LNCaP clone FGC (cell line): ENCODE results near the gene CHI3L1.

Source experiments
- DNase-seq: peaks from one replicate; pipeline ENCODE4 v3.0.0-alpha.2; 2011; ENCODE audit warnings: low read depth
- H3K4me3 ChIP-seq: 2 replicates; pipeline ENCODE4 v1.5.1; 2011; ENCODE audit warnings: mild to moderate bottlenecking, low read depth, low read length, control low read depth
- CTCF ChIP-seq: IDR thresholded peaks from 2 replicates; pipeline ENCODE4 v1.5.1; 2012; ENCODE audit warnings: mild to moderate bottlenecking; ENCODE audit not compliant: control insufficient read depth, insufficient read depth; ENCODE audit errors: extremely low read depth

Gene CHI3L1

GRCh38 chr1:203178083-203178482, 8.4 kb downstream of the CHI3L1 start:
- TF ChIP-seq CTCF = no peak
- H3K4me3 ChIP-seq = no peak overlapping the region
- DNase-seq = no peak

- DNase-seq = no peak
- TF ChIP-seq CTCF = no peak
- no peak overlapping the region for H3K4me3 ChIP-seq
Observed at GRCh38 chr1:203177470-203178039, 8.9 kb downstream of the CHI3L1 start.

GRCh38 chr1:203177036-203177405, 9.5 kb downstream of the CHI3L1 start:
- no peak overlapping the region for H3K4me3 ChIP-seq
- no peak for DNase-seq
- no peak for TF ChIP-seq CTCF

GRCh38 chr1:203176273-203177035, 10.1 kb downstream of the CHI3L1 start:
- no peak for TF ChIP-seq CTCF
- H3K4me3 ChIP-seq = no peak overlapping the region
- no peak for DNase-seq

GRCh38 chr1:203175827-203176241, 10.7 kb downstream of the CHI3L1 start:
- no peak for DNase-seq
- no peak overlapping the region for H3K4me3 ChIP-seq
- TF ChIP-seq CTCF = no peak

GRCh38 chr1:203175237-203175826, 11.2 kb downstream of the CHI3L1 start, which contains the start of gene MYBPH:
TSS of gene MYBPH (minus strand) at chr1:203175826. CDS start at chr1:203175755, 71 bp downstream.
- DNase-seq = no peak
- H3K4me3 ChIP-seq = no peak within 1 kb of the TSS
- no peak for TF ChIP-seq CTCF
